ENCODE results near the gene SEMA3G.

SEMA3G gene

GRCh38 chr3:52403955-52404354 is 40.9 kb downstream of the SEMA3G start:
- Histone ChIP-seq H3K4me1 (peaks cover 12% of the 10 kb centered on the region), H3K4me3 (no peak overlapping the region), H3K4me2 (no peak overlapping the region), H3K36me3 (peaks cover 98% of the 10 kb centered on the region), H3K9ac (no peak overlapping the region), H4K20me1 (peaks cover 68% of the 10 kb centered on the region), H3K27ac (no peak overlapping the region), H3K27me3 (no peaks in the 10 kb centered on the region), H3K9me3 (no peaks in the 10 kb centered on the region)
- no peak for TF ChIP-seq Cebpa-rat (IDR thresholded peaks at IDR 0.05)

GRCh38 chr3:52403271-52403841 is 41.5 kb downstream of the SEMA3G start:
- no peak overlapping the region for H3K9ac ChIP-seq
- H3K27me3 ChIP-seq = no peaks in the 10 kb centered on the region
- no peak overlapping the region for H3K4me2 ChIP-seq
- H3K4me3 ChIP-seq = no peak overlapping the region
- H3K4me1 ChIP-seq = peaks cover 6% of the 10 kb centered on the region
- no peak overlapping the region for H3K27ac ChIP-seq
- peaks cover 62% of the 10 kb centered on the region for H4K20me1 ChIP-seq
- peaks cover 99% of the 10 kb centered on the region for H3K36me3 ChIP-seq
- no peaks in the 10 kb centered on the region for H3K9me3 ChIP-seq
- no peak for TF ChIP-seq Cebpa-rat (IDR thresholded peaks at IDR 0.05)

GRCh38 chr3:52402706-52403270 is 42.1 kb downstream of the SEMA3G start:
- no peaks in the 10 kb centered on the region for H3K27me3 ChIP-seq
- peaks cover 98% of the 10 kb centered on the region for H3K36me3 ChIP-seq

GRCh38 chr3:52402101-52402521 is 42.8 kb downstream of the SEMA3G start:
- Histone ChIP-seq H4K20me1 (peaks cover 54% of the 10 kb centered on the region), H3K9me3 (no peaks in the 10 kb centered on the region), H3K4me1 (no peaks in the 10 kb centered on the region), H3K9ac (no peak overlapping the region), H3K27ac (no peak overlapping the region), H3K4me2 (no peak overlapping the region), H3K27me3 (no peaks in the 10 kb centered on the region), H3K4me3 (no peak overlapping the region), H3K36me3 (peaks cover 94% of the 10 kb centered on the region)
- no peak for TF ChIP-seq Cebpa-rat (IDR thresholded peaks at IDR 0.05)

More at GRCh38 chr3:52402706-52403270, 42.1 kb downstream of the SEMA3G start:
- TF ChIP-seq Cebpa-rat (IDR thresholded peaks at IDR 0.05) = no peak
- H3K9me3 ChIP-seq = no peaks in the 10 kb centered on the region
- H3K4me2 ChIP-seq = no peak overlapping the region
- peaks cover 56% of the 10 kb centered on the region for H4K20me1 ChIP-seq
- no peak overlapping the region for H3K9ac ChIP-seq
- H3K4me1 ChIP-seq = peaks cover under 1% of the 10 kb centered on the region; the same call in 1 of the 2 replicates
- H3K4me3 ChIP-seq = no peak overlapping the region
- no peak overlapping the region for H3K27ac ChIP-seq

GRCh38 chr3:52401551-52401950 is 43.4 kb downstream of the SEMA3G start:
- H3K9ac ChIP-seq = no peak overlapping the region
- H3K4me3 ChIP-seq = no peak overlapping the region
- H3K9me3 ChIP-seq = no peaks in the 10 kb centered on the region
- H3K4me2 ChIP-seq = no peak overlapping the region
- no peak overlapping the region for H3K27ac ChIP-seq
- H3K27me3 ChIP-seq = no peaks in the 10 kb centered on the region
- no peaks in the 10 kb centered on the region for H3K4me1 ChIP-seq
- H3K36me3 ChIP-seq = peaks cover 89% of the 10 kb centered on the region
- no peak for TF ChIP-seq Cebpa-rat (IDR thresholded peaks at IDR 0.05)
- H4K20me1 ChIP-seq = peaks cover 50% of the 10 kb centered on the region

- no peak overlapping the region for H3K9ac ChIP-seq
- peaks cover 50% of the 10 kb centered on the region for H4K20me1 ChIP-seq
- H3K9me3 ChIP-seq = no peaks in the 10 kb centered on the region
- H3K27ac ChIP-seq = no peak overlapping the region
- no peak overlapping the region for H3K4me3 ChIP-seq
- TF ChIP-seq Cebpa-rat (IDR thresholded peaks at IDR 0.05) = no peak
- no peaks in the 10 kb centered on the region for H3K4me1 ChIP-seq
- no peaks in the 10 kb centered on the region for H3K27me3 ChIP-seq
- H3K36me3 ChIP-seq = peaks cover 84% of the 10 kb centered on the region
- H3K4me2 ChIP-seq = no peak overlapping the region
Observed at GRCh38 chr3:52401021-52401420, 43.9 kb downstream of the SEMA3G start.

- Histone ChIP-seq H3K4me3 (no peak overlapping the region), H3K4me1 (no peaks in the 10 kb centered on the region), H3K9ac (no peak overlapping the region), H3K27me3 (no peaks in the 10 kb centered on the region), H4K20me1 (peaks cover 45% of the 10 kb centered on the region), H3K36me3 (peaks cover 77% of the 10 kb centered on the region), H3K9me3 (no peaks in the 10 kb centered on the region), H3K27ac (no peak overlapping the region), H3K4me2 (no peak overlapping the region)
- no peak for TF ChIP-seq Cebpa-rat (IDR thresholded peaks at IDR 0.05)
Observed at GRCh38 chr3:52400275-52400793, 44.6 kb downstream of the SEMA3G start.

GRCh38 chr3:52399593-52399992 is 45.3 kb downstream of the SEMA3G start:
- Histone ChIP-seq H3K4me3 (no peak overlapping the region), H4K20me1 (peaks cover 39% of the 10 kb centered on the region), H3K4me1 (no peaks in the 10 kb centered on the region)

GRCh38 chr3:52399131-52399530 is 45.8 kb downstream of the SEMA3G start:
- Histone ChIP-seq H4K20me1 (peaks cover 34% of the 10 kb centered on the region), H3K4me1 (no peaks in the 10 kb centered on the region), H3K27ac (no peak overlapping the region), H3K9ac (no peak overlapping the region), H3K27me3 (no peaks in the 10 kb centered on the region), H3K4me2 (no peak overlapping the region), H3K9me3 (no peaks in the 10 kb centered on the region), H3K4me3 (no peak overlapping the region), H3K36me3 (peaks cover 71% of the 10 kb centered on the region)
- no peak for TF ChIP-seq Cebpa-rat (IDR thresholded peaks at IDR 0.05)

More at GRCh38 chr3:52399593-52399992, 45.3 kb downstream of the SEMA3G start:
- Histone ChIP-seq H3K27me3 (no peaks in the 10 kb centered on the region), H3K9ac (no peak overlapping the region), H3K27ac (no peak overlapping the region), H3K9me3 (no peaks in the 10 kb centered on the region), H3K36me3 (peaks cover 71% of the 10 kb centered on the region), H3K4me2 (no peak overlapping the region)
- no peak for TF ChIP-seq Cebpa-rat (IDR thresholded peaks at IDR 0.05)

GRCh38 chr3:52398670-52399081 is 46.2 kb downstream of the SEMA3G start:
- no peak for TF ChIP-seq Cebpa-rat (IDR thresholded peaks at IDR 0.05)
- Histone ChIP-seq H4K20me1 (peaks cover 30% of the 10 kb centered on the region), H3K27ac (no peak overlapping the region), H3K9me3 (no peaks in the 10 kb centered on the region), H3K27me3 (no peaks in the 10 kb centered on the region), H3K9ac (no peak overlapping the region), H3K4me2 (no peak overlapping the region), H3K4me3 (no peak overlapping the region), H3K4me1 (no peaks in the 10 kb centered on the region), H3K36me3 (peaks cover 70% of the 10 kb centered on the region)
